Activated CD4-positive, alpha-beta memory T cell treated with anti-CD3 and anti-CD28 coated beads, Interleukin-2, amount 10 ng/mL, durations not matched to agents 7 days and 5 days (primary cell): ENCODE measurements around the gene BCAS3. TPM values are rescaled to one million over a fixed set of nuclear protein-coding genes. Genes with fewer than 3 reads are reported as not detected.

Experiments
- CTCF ChIA-PET: fragments of 350-600 bp; sonication (Branson Sonifier 250); formaldehyde crosslinking; loops from one replicate; lab custom pipeline; 2021; ENCODE audit warnings: antibody characterized with exemption, inconsistent platforms; lab: Charles Lee
- POLR2A ChIA-PET: fragments of 350-600 bp; sonication (Branson Sonifier 250); formaldehyde crosslinking; loops from one replicate; lab custom pipeline; 2021; ENCODE audit warnings: antibody characterized with exemption; lab: Charles Lee
- DNase-seq: peaks from one replicate; pipeline ENCODE4 v3.0.0-alpha.2; 2020
- H3K27ac Mint-ChIP-seq: one replicate; pipeline ENCODE4 v1.8.0; 2021; ENCODE audit warnings: mild to moderate bottlenecking, mixed read lengths
- H3K27me3 Mint-ChIP-seq: one replicate; pipeline ENCODE4 v1.8.0; 2021; ENCODE audit warnings: mixed read lengths
- H3K36me3 Mint-ChIP-seq: one replicate; pipeline ENCODE4 v1.8.0; 2021; ENCODE audit warnings: low read depth, mixed read lengths
- H3K4me1 Mint-ChIP-seq: one replicate; pipeline ENCODE4 v1.8.0; 2021; ENCODE audit warnings: mixed read lengths
- H3K4me3 Mint-ChIP-seq: one replicate; pipeline ENCODE4 v1.8.0; 2021; ENCODE audit warnings: mild to moderate bottlenecking, mixed read lengths
- H3K9me3 Mint-ChIP-seq: one replicate; pipeline ENCODE4 v1.8.0; 2021; ENCODE audit warnings: mixed read lengths
- total RNA-seq, 2 experiments: library from RNA; stranded (reverse); gene quantifications; one replicate each; pipeline ENCODE4 v1.2.3, GENCODE V29; 2021

Gene BCAS3
- total RNA-seq, 2 experiments from 2014 or later: 16.2 to 19.8 TPM

DNA sequence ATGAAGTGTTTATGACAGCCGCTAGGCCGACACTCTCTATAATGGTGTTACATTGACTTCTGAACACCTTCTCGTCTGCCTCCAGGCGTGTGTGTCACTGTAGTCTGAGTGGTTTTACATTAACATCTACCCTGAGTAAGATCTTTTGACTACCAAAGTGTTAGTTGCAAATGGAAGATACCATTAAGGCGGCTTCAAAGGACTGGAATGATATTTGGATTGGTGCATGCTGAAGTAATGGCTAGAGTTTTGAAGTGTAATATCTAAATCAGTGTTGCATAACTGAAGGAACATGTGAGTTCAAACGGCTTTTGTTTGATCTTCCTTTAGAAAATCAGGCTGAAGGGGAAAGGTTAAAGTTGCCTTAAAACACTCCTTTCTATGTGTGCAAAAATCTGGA lies 52.2 kb downstream of the BCAS3 start:
- no peak for DNase-seq
- ChIA-PET POLR2A (no interaction called here), CTCF (no interaction called here)
- Mint-ChIP-seq H3K27me3 (no peaks in the 10 kb centered on the region), H3K9me3 (no peaks in the 10 kb centered on the region), H3K4me1 (peaks cover 8% of the 10 kb centered on the region), H3K36me3 (no peaks in the 10 kb centered on the region), H3K4me3 (no peak overlapping the region), H3K27ac (no peak overlapping the region)

DNA sequence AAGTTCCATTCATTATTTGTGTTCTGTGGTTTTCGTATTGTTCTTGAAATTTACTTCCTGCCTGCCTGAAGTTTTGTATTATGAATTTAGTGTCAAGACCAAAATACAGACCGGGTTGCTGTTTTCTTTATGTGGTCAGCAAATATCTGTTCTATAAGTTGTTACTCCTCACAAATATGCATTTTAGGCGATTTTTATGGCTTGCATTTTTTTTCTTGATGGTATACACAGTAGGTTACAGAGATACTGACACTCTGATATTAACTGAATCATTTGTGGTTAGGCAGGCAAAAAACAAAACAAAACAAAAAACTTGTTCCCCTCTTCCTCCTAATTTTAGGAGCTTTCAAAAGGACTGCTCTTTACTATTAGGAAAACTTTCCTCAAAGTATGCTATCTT lies 52.6 kb downstream of the BCAS3 start:
- no peaks in the 10 kb centered on the region for H3K9me3 Mint-ChIP-seq
- ChIA-PET CTCF (no interaction called here), POLR2A (no interaction called here)
- DNase-seq: no peak
- no peaks in the 10 kb centered on the region for H3K36me3 Mint-ChIP-seq
- no peak overlapping the region for H3K27ac Mint-ChIP-seq
- H3K27me3 Mint-ChIP-seq: no peaks in the 10 kb centered on the region
- H3K4me1 Mint-ChIP-seq: peaks cover 8% of the 10 kb centered on the region
- H3K4me3 Mint-ChIP-seq: no peak overlapping the region

DNA sequence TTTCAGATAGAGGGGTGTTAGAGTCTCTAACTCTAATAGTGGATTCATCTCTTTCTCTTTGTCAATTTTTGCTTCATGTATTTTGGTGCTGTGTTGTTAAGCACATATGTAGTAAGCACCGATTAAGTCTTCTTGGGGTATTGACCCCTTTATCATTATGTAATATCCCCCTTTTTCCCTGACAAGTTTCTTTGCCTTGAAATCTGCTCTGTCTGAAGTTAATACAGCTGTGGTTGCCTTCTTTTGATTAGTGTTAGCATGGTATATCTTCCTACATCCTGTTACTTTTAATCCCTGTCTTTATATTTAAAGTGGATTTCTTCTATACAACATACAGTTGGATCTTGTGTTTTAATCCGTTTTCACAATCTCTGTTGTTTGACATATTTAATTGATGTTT lies 60.6 kb downstream of the BCAS3 start:
- H3K27ac Mint-ChIP-seq: no peak overlapping the region
- POLR2A ChIA-PET: no interaction called here

GRCh38 chr17:60740584-60740983 lies 62.9 kb downstream of the BCAS3 start:
- H3K4me3 Mint-ChIP-seq: no peak overlapping the region
- H3K9me3 Mint-ChIP-seq: no peaks in the 10 kb centered on the region
- ChIA-PET CTCF (interaction anchor here (1.6 kb wide), 1 partner anchor 20 kb away, joined by 4 read pairs; no protein-coding TSS in a partner anchor), POLR2A (no interaction called here)
- no peaks in the 10 kb centered on the region for H3K27me3 Mint-ChIP-seq
- no peaks in the 10 kb centered on the region for H3K36me3 Mint-ChIP-seq
- H3K4me1 Mint-ChIP-seq: no peaks in the 10 kb centered on the region
- no peak for DNase-seq
- H3K27ac Mint-ChIP-seq: no peak overlapping the region

More for the DNA sequence above, 60.6 kb downstream of the BCAS3 start:
- CTCF ChIA-PET: no interaction called here
- H3K9me3 Mint-ChIP-seq: no peaks in the 10 kb centered on the region
- no peaks in the 10 kb centered on the region for H3K4me1 Mint-ChIP-seq
- DNase-seq: no peak
- H3K4me3 Mint-ChIP-seq: no peak overlapping the region
- H3K36me3 Mint-ChIP-seq: no peaks in the 10 kb centered on the region
- H3K27me3 Mint-ChIP-seq: no peaks in the 10 kb centered on the region

DNA sequence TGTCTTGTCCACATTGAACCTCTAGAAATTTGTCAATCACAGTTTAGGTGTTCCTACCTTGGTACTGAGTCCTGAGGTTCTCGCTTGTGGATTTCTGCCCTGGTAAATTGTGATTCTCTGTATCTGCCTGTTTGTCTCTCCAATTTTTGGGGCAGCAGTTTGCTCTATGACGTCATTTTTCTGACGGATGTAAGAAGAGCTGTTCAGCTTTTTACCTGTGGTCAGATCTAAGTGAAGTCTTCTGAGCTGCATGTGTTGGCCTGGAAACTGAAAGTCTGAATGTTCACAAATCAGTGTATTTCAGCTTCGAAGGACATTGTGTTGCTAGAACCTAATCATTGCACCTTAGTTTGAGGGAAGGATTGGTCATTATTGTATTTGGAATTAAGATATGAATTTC lies 63.4 kb downstream of the BCAS3 start:
- CTCF ChIA-PET: interaction anchor here (1.6 kb wide), 1 partner anchor 20 kb away, joined by 4 read pairs; no protein-coding TSS in a partner anchor
- H3K27ac Mint-ChIP-seq: no peak overlapping the region

DNA sequence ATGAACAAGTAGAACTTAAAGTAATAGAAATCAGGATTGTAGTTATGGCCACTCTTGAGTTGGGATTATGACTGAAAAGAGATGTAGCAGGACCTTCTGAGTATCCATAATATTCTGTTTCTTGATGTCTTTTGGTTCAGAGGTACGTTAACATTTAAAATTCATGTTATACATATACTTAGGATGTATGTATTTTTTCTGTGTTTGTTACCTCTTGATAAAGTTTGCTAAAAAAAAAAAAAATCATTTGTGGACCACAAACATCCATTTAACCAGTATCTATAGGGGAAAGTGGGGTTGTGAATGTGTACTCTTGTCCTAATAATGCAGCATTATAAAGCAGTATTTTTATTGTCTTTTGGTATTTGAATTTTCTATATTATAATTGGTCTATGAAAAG lies 65.6 kb downstream of the BCAS3 start:
- CTCF ChIA-PET: interaction anchor here (2.5 kb wide), 1 partner anchor 23 kb away, joined by 9 read pairs; no protein-coding TSS in a partner anchor
- H3K4me3 Mint-ChIP-seq: no peak overlapping the region
- no peaks in the 10 kb centered on the region for H3K36me3 Mint-ChIP-seq
- H3K9me3 Mint-ChIP-seq: no peaks in the 10 kb centered on the region
- POLR2A ChIA-PET: no interaction called here
- no peak for DNase-seq
- no peaks in the 10 kb centered on the region for H3K4me1 Mint-ChIP-seq
- no peaks in the 10 kb centered on the region for H3K27me3 Mint-ChIP-seq
- H3K27ac Mint-ChIP-seq: no peak overlapping the region

More for the DNA sequence above, 63.4 kb downstream of the BCAS3 start:
- POLR2A ChIA-PET: no interaction called here
- H3K27me3 Mint-ChIP-seq: no peaks in the 10 kb centered on the region
- no peaks in the 10 kb centered on the region for H3K36me3 Mint-ChIP-seq
- no peak overlapping the region for H3K4me3 Mint-ChIP-seq
- no peaks in the 10 kb centered on the region for H3K9me3 Mint-ChIP-seq
- no peaks in the 10 kb centered on the region for H3K4me1 Mint-ChIP-seq
- DNase-seq: no peak

GRCh38 chr17:60743799-60744198 lies 66.1 kb downstream of the BCAS3 start:
- H3K27ac Mint-ChIP-seq: no peak overlapping the region
- H3K9me3 Mint-ChIP-seq: no peaks in the 10 kb centered on the region
- ChIA-PET CTCF (interaction anchor here (2.5 kb wide), 1 partner anchor 23 kb away, joined by 9 read pairs; no protein-coding TSS in a partner anchor), POLR2A (no interaction called here)
- H3K4me3 Mint-ChIP-seq: no peak overlapping the region
- H3K4me1 Mint-ChIP-seq: no peaks in the 10 kb centered on the region
- H3K27me3 Mint-ChIP-seq: no peaks in the 10 kb centered on the region
- no peak for DNase-seq
- no peaks in the 10 kb centered on the region for H3K36me3 Mint-ChIP-seq

DNA sequence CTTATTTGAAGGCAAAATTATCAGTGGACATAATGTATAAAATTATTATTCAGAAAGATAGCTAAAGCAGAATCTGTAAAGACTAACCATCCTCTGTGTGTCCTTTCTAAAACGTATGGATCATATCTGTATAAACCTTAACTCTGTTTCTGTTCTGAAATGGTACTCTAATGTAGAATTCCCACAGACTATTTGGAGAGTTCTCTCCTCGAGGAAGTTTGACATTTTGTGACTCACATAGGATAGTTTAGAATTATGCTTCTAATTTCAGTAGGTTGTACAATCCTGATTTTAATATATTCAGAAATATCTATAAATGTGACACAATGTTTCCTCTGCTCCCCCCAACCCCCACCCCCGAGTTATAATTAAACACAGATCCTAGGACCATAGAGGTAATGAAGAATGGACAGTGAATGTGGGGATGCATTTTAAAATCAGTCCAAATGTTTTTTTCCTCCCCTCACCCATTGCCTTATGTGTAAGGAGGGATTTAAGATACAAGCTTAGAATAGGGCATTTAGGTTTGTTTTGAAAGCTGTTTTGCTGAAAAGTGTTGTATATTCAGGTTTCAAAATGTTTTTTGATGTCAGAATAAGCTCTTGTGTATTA lies 66.8 kb downstream of the BCAS3 start:
- POLR2A ChIA-PET: no interaction called here
- no peaks in the 10 kb centered on the region for H3K9me3 Mint-ChIP-seq
- no peaks in the 10 kb centered on the region for H3K27me3 Mint-ChIP-seq
- H3K4me1 Mint-ChIP-seq: no peaks in the 10 kb centered on the region
- H3K27ac Mint-ChIP-seq: no peak overlapping the region
- CTCF ChIA-PET: interaction anchor here (0.6 to 2.5 kb wide), 2 partner anchors 24 to 686 kb away, joined by 4 to 9 read pairs; no protein-coding TSS in a partner anchor
- H3K36me3 Mint-ChIP-seq: no peaks in the 10 kb centered on the region
- no peak overlapping the region for H3K4me3 Mint-ChIP-seq
- DNase-seq: no peak

GRCh38 chr17:60745544-60745943 lies 67.9 kb downstream of the BCAS3 start:
- no peaks in the 10 kb centered on the region for H3K27me3 Mint-ChIP-seq
- POLR2A ChIA-PET: no interaction called here
- H3K4me3 Mint-ChIP-seq: no peak overlapping the region
- no peaks in the 10 kb centered on the region for H3K36me3 Mint-ChIP-seq
- peaks cover 3% of the 10 kb centered on the region for H3K9me3 Mint-ChIP-seq
- no peaks in the 10 kb centered on the region for H3K4me1 Mint-ChIP-seq
- no peak for DNase-seq
- CTCF ChIA-PET: interaction anchor here (2.5 kb wide), 1 partner anchor 25 kb away, joined by 9 read pairs; no protein-coding TSS in a partner anchor
- no peak overlapping the region for H3K27ac Mint-ChIP-seq

DNA sequence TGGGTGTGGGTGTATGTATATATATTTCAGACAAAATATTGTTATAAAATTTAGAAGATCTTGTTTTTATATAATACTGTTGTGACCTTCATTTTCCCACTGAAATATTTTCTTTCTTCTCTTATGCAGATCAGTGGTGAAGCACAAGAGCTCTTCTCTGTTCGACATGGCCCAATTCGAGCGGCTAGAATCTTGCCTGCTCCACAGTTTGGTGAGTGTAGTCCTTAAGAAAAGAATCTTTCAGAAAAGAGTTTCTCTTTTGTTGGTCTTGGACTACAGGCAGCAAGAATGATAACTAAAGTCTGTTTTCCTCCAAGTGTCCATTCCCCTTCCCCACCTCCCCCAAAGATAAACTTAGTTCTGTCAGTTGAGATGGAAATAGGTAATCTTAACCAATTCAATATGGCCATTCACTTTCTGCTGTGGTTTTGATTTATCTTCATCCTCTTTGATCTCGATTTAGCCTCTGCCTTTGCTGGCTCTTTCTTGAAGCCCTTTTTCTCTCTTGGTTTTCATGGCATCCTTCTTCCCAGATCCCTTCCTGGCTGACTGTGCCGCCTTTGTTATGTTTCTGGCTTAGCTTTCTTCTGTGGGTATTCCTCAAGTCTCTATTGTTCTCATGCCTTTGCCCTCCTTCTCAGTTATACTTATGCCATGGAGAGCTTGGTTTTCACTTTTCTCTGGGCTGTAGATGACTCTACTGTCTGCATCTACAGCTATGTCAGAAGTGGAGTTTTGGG lies 69.6 kb downstream of the BCAS3 start:
- peaks cover 4% of the 10 kb centered on the region for H3K9me3 Mint-ChIP-seq
- no peaks in the 10 kb centered on the region for H3K27me3 Mint-ChIP-seq
- DNase-seq: no peak
- H3K27ac Mint-ChIP-seq: no peak overlapping the region
- ChIA-PET CTCF (interaction anchor here (0.7 kb wide), 1 partner anchor 27 kb away, joined by 3 read pairs; no protein-coding TSS in a partner anchor), POLR2A (no interaction called here)
- no peaks in the 10 kb centered on the region for H3K36me3 Mint-ChIP-seq
- no peaks in the 10 kb centered on the region for H3K4me1 Mint-ChIP-seq
- H3K4me3 Mint-ChIP-seq: no peak overlapping the region

- Mint-ChIP-seq H3K4me1 (no peaks in the 10 kb centered on the region), H3K9me3 (peaks cover 4% of the 10 kb centered on the region), H3K27ac (no peak overlapping the region), H3K4me3 (no peak overlapping the region), H3K36me3 (no peaks in the 10 kb centered on the region), H3K27me3 (no peaks in the 10 kb centered on the region)
- DNase-seq: no peak
- POLR2A ChIA-PET: no interaction called here
- CTCF ChIA-PET: no interaction called here
Observed at GRCh38 chr17:60748204-60748603, 70.6 kb downstream of the BCAS3 start.

DNA sequence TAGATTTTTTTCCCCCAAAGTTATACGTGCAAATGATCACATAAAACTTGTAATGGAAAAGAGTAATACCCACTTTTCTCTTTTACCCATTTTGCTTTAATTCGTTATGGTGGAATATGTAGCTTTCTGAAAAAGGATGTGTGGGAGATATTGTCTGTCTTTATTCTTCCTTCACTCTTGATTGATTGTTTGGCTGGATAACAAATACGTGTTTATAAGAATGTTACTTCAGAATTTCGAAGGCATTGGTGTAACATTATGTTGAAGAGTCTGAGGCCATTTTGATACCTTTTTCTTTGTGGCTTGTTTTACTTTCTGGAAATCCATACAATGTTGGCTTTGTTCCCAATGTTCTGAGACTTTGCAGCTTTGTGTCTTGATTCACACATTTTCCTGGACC lies 71.4 kb downstream of the BCAS3 start:
- no peak for DNase-seq
- Mint-ChIP-seq H3K9me3 (peaks cover 4% of the 10 kb centered on the region), H3K27ac (no peak overlapping the region), H3K4me1 (no peaks in the 10 kb centered on the region), H3K36me3 (no peaks in the 10 kb centered on the region), H3K27me3 (no peaks in the 10 kb centered on the region), H3K4me3 (no peak overlapping the region)
- CTCF ChIA-PET: no interaction called here
- POLR2A ChIA-PET: no interaction called here

DNA sequence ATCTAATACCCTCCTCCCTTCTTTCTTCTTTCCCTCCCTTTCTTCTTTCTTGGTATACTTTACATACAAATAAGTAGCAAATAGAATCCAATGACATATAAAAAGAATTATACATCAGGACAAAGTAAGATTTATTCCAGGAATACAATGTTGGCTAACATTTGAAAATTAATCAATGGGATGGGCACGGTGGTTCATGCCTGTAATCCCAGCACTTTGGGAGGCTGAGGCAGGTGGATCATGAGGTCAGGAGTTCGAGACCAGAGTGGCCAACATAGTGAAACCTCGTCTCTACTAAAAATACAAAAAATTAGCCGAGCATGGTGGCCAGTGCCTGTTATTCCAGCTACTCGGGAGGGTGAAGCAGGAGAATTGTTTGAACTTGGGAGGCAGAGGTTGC lies 72.1 kb downstream of the BCAS3 start:
- Mint-ChIP-seq H3K4me1 (no peaks in the 10 kb centered on the region), H3K27ac (no peak overlapping the region), H3K4me3 (no peak overlapping the region), H3K36me3 (no peaks in the 10 kb centered on the region), H3K9me3 (peaks cover 4% of the 10 kb centered on the region), H3K27me3 (no peaks in the 10 kb centered on the region)
- DNase-seq: no peak
- ChIA-PET CTCF (no interaction called here), POLR2A (no interaction called here)
